Cardiac muscle cell (in vitro differentiated cells and primary cell): ENCODE results near the gene ADH7. TPM values are rescaled to one million over a fixed set of nuclear protein-coding genes. Genes with fewer than 3 reads are reported as not detected.

Experiments used
- DNase-seq, 2 donors: peaks; one replicate each; pipeline versions ENCODE4 v3.0.0 to v3.0.0-alpha.2; 2010 to 2017; ENCODE audit warnings: low read depth in 1 of 2, low spot score in 1 of 2
- H3K27ac ChIP-seq: fragments of 200-600 bp; sonication (generic); 2 replicates; pipeline ENCODE4 v1.5.1; 2016
- H3K27me3 ChIP-seq: fragments of 200-600 bp; sonication (generic); 2 replicates; pipeline ENCODE4 v1.6.0; 2016; ENCODE audit warnings: control low read depth
- H3K36me3 ChIP-seq: fragments of 200-600 bp; sonication (generic); 2 replicates; pipeline ENCODE4 v1.5.1; 2016; ENCODE audit warnings: control low read depth
- H3K4me1 ChIP-seq: fragments of 200-600 bp; sonication (generic); 2 replicates; pipeline ENCODE4 v1.8.1; 2017; ENCODE audit warnings: low read depth, mild to moderate bottlenecking, mixed run types
- H3K4me3 ChIP-seq: fragments of 200-600 bp; sonication (generic); 2 replicates; pipeline ENCODE4 v1.5.1; 2016; ENCODE audit warnings: mild to moderate bottlenecking
- H3K9me3 ChIP-seq: fragments of 200-600 bp; sonication (generic); 2 replicates; pipeline ENCODE4 v1.5.1; 2017; ENCODE audit warnings: low read depth, mild to moderate bottlenecking, control low read depth
- CTCF ChIP-seq: IDR thresholded peaks from 2 replicates; pipeline ENCODE4 v1.5.1; 2012; ENCODE audit warnings: low read depth, mild to moderate bottlenecking, low read length
- polyA plus RNA-seq: library from polyadenylated mRNA; unstranded; fragments of >200 nt; fragmentation: Nextera tagmentation; extraction: Ambion mirVana; gene quantifications from 2 replicates; pipeline ENCODE4 v1.2.1, GENCODE V29; 2016
- total RNA-seq: library from RNA; depleted of rRNA; stranded (reverse); fragments of >200 nt; gene quantifications from 2 replicates; pipeline ENCODE4 v1.2.3, GENCODE V29; 2016

The ADH7 gene
- total and polyA plus RNA-seq, 2 experiments from 2014 or later = not detected

GRCh38 chr4:99400831-99401230 is 34.3 kb downstream of the ADH7 start:
- no peak overlapping the region for H3K27ac ChIP-seq
- H3K36me3 ChIP-seq = no peaks in the 10 kb centered on the region
- H3K4me1 ChIP-seq = no peaks in the 10 kb centered on the region
- H3K9me3 ChIP-seq = no peaks in the 10 kb centered on the region
- TF ChIP-seq CTCF = no peak
- no peak for DNase-seq
- H3K27me3 ChIP-seq = no peaks in the 10 kb centered on the region
- H3K4me3 ChIP-seq = no peak overlapping the region

GRCh38 chr4:99399017-99399416 is 36.1 kb downstream of the ADH7 start:
- Histone ChIP-seq H3K4me1 (no peaks in the 10 kb centered on the region), H3K36me3 (no peaks in the 10 kb centered on the region), H3K4me3 (no peak overlapping the region), H3K27me3 (no peaks in the 10 kb centered on the region), H3K9me3 (no peaks in the 10 kb centered on the region), H3K27ac (no peak overlapping the region)
- TF ChIP-seq CTCF = no peak
- no peak for DNase-seq

- Histone ChIP-seq H3K27ac (no peak overlapping the region), H3K4me1 (no peaks in the 10 kb centered on the region), H3K36me3 (no peaks in the 10 kb centered on the region), H3K4me3 (no peak overlapping the region), H3K27me3 (no peaks in the 10 kb centered on the region), H3K9me3 (no peaks in the 10 kb centered on the region)
- DNase-seq = peak in 1 of 2 donors; percentile 41
- TF ChIP-seq CTCF = no peak
These were observed 39.4 kb downstream of the ADH7 start for GRCh38 chr4:99395595-99396364.

- Histone ChIP-seq H3K4me1 (no peaks in the 10 kb centered on the region), H3K27ac (no peak overlapping the region), H3K27me3 (no peaks in the 10 kb centered on the region), H3K36me3 (no peaks in the 10 kb centered on the region), H3K4me3 (no peak overlapping the region), H3K9me3 (no peaks in the 10 kb centered on the region)
- DNase-seq = peak in 1 of 2 donors; percentile 42
- no peak for TF ChIP-seq CTCF
These were observed 40.2 kb downstream of the ADH7 start for GRCh38 chr4:99394896-99395295.

GRCh38 chr4:99390055-99390454 is 45.1 kb downstream of the ADH7 start:
- no peaks in the 10 kb centered on the region for H3K9me3 ChIP-seq
- peak in 1 of 2 donors; percentile 57 for DNase-seq
- H3K27me3 ChIP-seq = no peaks in the 10 kb centered on the region
- no peak overlapping the region for H3K27ac ChIP-seq
- H3K4me3 ChIP-seq = no peak overlapping the region
- H3K36me3 ChIP-seq = no peaks in the 10 kb centered on the region
- TF ChIP-seq CTCF = no peak
- no peaks in the 10 kb centered on the region for H3K4me1 ChIP-seq
